ENCODE results near the gene CEP95.

The CEP95 gene

GRCh38 chr17:64527914-64528313, 21.1 kb downstream of the CEP95 start:
- no peak for DNase-seq

GRCh38 chr17:64529221-64529620, 22.4 kb downstream of the CEP95 start:
- no peak for DNase-seq

- DNase-seq: no peak
Observed at GRCh38 chr17:64531955-64532371, 25.2 kb downstream of the CEP95 start.

GRCh38 chr17:64532409-64532808, 25.6 kb downstream of the CEP95 start:
- DNase-seq: no peak

GRCh38 chr17:64533784-64534183, 27.0 kb downstream of the CEP95 start:
- DNase-seq: no peak

- no peak for DNase-seq
Observed at GRCh38 chr17:64534187-64534586, 27.4 kb downstream of the CEP95 start.

GRCh38 chr17:64535357-64535756, 28.6 kb downstream of the CEP95 start:
- no peak for DNase-seq

GRCh38 chr17:64536913-64537312, 30.1 kb downstream of the CEP95 start:
- no peak for DNase-seq

- no peak for DNase-seq
Observed at GRCh38 chr17:64537488-64537887, 30.7 kb downstream of the CEP95 start.

GRCh38 chr17:64538508-64539130, 31.8 kb downstream of the CEP95 start:
- DNase-seq: no peak

- no peak for DNase-seq
Observed at GRCh38 chr17:64540118-64540776, 33.5 kb downstream of the CEP95 start.

GRCh38 chr17:64544742-64545141, 38.0 kb downstream of the CEP95 start:
- DNase-seq: no peak

- no peak for DNase-seq
Observed at GRCh38 chr17:64546716-64547115, 39.9 kb downstream of the CEP95 start.

GRCh38 chr17:64547319-64547718, 40.5 kb downstream of the CEP95 start:
- DNase-seq: no peak

GRCh38 chr17:64551461-64551860, 44.7 kb downstream of the CEP95 start:
- no peak for DNase-seq

GRCh38 chr17:64554028-64554637, 47.4 kb downstream of the CEP95 start:
- DNase-seq: no peak

GRCh38 chr17:64555281-64555680, 48.5 kb downstream of the CEP95 start:
- DNase-seq: no peak

- no peak for DNase-seq
Observed at GRCh38 chr17:64564098-64564497, 57.3 kb downstream of the CEP95 start.

GRCh38 chr17:64565563-64565962, 58.8 kb downstream of the CEP95 start:
- DNase-seq: no peak

- no peak for DNase-seq
Observed at GRCh38 chr17:64571746-64572145, 65.0 kb downstream of the CEP95 start.

GRCh38 chr17:64572682-64573154, 65.9 kb downstream of the CEP95 start:
- DNase-seq: no peak

GRCh38 chr17:64573214-64573613, 66.4 kb downstream of the CEP95 start:
- no peak for DNase-seq

GRCh38 chr17:64574646-64575045, 67.9 kb downstream of the CEP95 start:
- DNase-seq: no peak

GRCh38 chr17:64575431-64575830, 68.7 kb downstream of the CEP95 start:
- no peak for DNase-seq

All from NK-92 treated with Interleukin-12 subunit alpha and Interleukin-12 subunit beta, amount 100 ng/mL, for 24 hours (cell line).